HCT116 (cell line): ENCODE results near the gene ZBTB6.

Experiments
- ATF3 ChIP-seq: IDR thresholded peaks from 2 replicates; pipeline ENCODE4 v1.6.1; 2012
- CTCF ChIP-seq, 3 experiments: fragments of 200-600 bp in 1 of 3; sonication (generic) in 1 of 3; IDR thresholded peaks in 2 of 3; conservative IDR thresholded peaks in 1 of 3; 2 replicates each; pipeline ENCODE4 v1.5.1; 2012 to 2017; ENCODE audit warnings: low read depth in 2 of 3, low read length in 2 of 3, antibody characterized with exemption in 1 of 3, borderline replicate concordance in 1 of 3, control low read depth in 1 of 3, mild to moderate bottlenecking in 1 of 3, mixed read lengths in 1 of 3, mixed run types in 1 of 3, moderate library complexity in 1 of 3; ENCODE audit not compliant: insufficient read depth in 1 of 3
- EZH2 ChIP-seq: fragments of 200-600 bp; sonication (generic); IDR thresholded peaks from 2 replicates; pipeline ENCODE4 v1.6.1; 2017; ENCODE audit warnings: antibody characterized with exemption, mixed run types
- POLR2A ChIP-seq: IDR thresholded peaks from 2 replicates; pipeline ENCODE4 v1.7.0; 2011; ENCODE audit warnings: borderline replicate concordance; ENCODE audit not compliant: insufficient read depth, insufficient read length; ENCODE audit errors: extremely low read depth
- POLR2AphosphoS5 ChIP-seq: IDR thresholded peaks from 2 replicates; pipeline ENCODE4 v1.6.1; 2011; ENCODE audit warnings: mild to moderate bottlenecking, low read depth, low read length, moderate library complexity
- ZFX ChIP-seq: fragments of 450-650 bp; IDR thresholded peaks from 2 replicates; pipeline ENCODE4 v1.6.1; 2017
- ZNF274 ChIP-seq: fragments of 200-500 bp; sonication (Bioruptor generic); IDR thresholded peaks from 2 replicates; pipeline ENCODE4 v1.6.1; 2014; ENCODE audit warnings: mild to moderate bottlenecking, low read depth, low read length, inconsistent platforms

- TF ChIP-seq EZH2, result no peak
- TF ChIP-seq POLR2A, result no peak
- TF ChIP-seq ZFX, result no peak
- TF ChIP-seq CTCF (IDR thresholded peaks at IDR 0.05 in 2 of 3, conservative IDR thresholded peaks at IDR 0.05 in 1 of 3; ENCODE audit: borderline replicate concordance in 1 of 3, insufficient read depth in 1 of 3, low read depth in 2 of 3, low read length in 2 of 3), result no peak
- TF ChIP-seq ATF3, result no peak
- no peak for TF ChIP-seq POLR2AphosphoS5
- no peak for TF ChIP-seq ZNF274
These were observed 5.2 kb upstream of the ZBTB6 start for GRCh38 chr9:122918310-122918709.
